Neural cell (in vitro differentiated cells): ENCODE data around the gene TADA2B. TPM values are rescaled to one million over a fixed set of nuclear protein-coding genes. Genes with fewer than 3 reads are reported as not detected.

Source experiments
- H2AFZ ChIP-seq: fragments of 200-600, 300-800 bp; sonication (generic), shearing (Covaris generic); 2 replicates; pipeline ENCODE4 v1.6.0; 2014; ENCODE audit warnings: low read depth, mild to moderate bottlenecking, antibody characterized with exemption, low read length, moderate library complexity
- H3F3A ChIP-seq: fragments of 200-600 bp; shearing (Covaris generic); 2 replicates; pipeline ENCODE4 v1.6.1; 2016; ENCODE audit warnings: mild to moderate bottlenecking, moderate library complexity, mixed read lengths, antibody characterized with exemption, low read length; ENCODE audit not compliant: insufficient read depth, poor library complexity, severe bottlenecking
- H3K27ac ChIP-seq: fragments of 200-600, 300-800 bp; sonication (generic), shearing (Covaris generic); 2 replicates; pipeline ENCODE4 v1.5.1; 2014; ENCODE audit warnings: mild to moderate bottlenecking, low read length, moderate library complexity
- H3K27me3 ChIP-seq: fragments of 300-800, 200-600 bp; sonication (generic), shearing (Covaris generic); 2 replicates; pipeline ENCODE4 v1.6.0; 2014; ENCODE audit warnings: mild to moderate bottlenecking, low read depth, low read length, moderate library complexity; ENCODE audit not compliant: insufficient read depth
- H3K36me3 ChIP-seq: fragments of 300-800, 200-600 bp; sonication (generic), shearing (Covaris generic); 2 replicates; pipeline ENCODE4 v1.5.1; 2014; ENCODE audit warnings: mild to moderate bottlenecking, antibody characterized with exemption, low read length, moderate library complexity; ENCODE audit not compliant: insufficient read depth
- H3K4me2 ChIP-seq: fragments of 300-800, 200-600 bp; sonication (generic), shearing (Covaris generic); 2 replicates; pipeline ENCODE4 v1.6.0; 2014; ENCODE audit warnings: mild to moderate bottlenecking, low read length
- H3K4me3 ChIP-seq: fragments of 300-800, 200-600 bp; sonication (generic), shearing (Covaris generic); 2 replicates; pipeline ENCODE4 v1.5.1; 2014; ENCODE audit warnings: mild to moderate bottlenecking, low read length, moderate library complexity
- H3K79me2 ChIP-seq: fragments of 200-600 bp; shearing (Covaris generic); replicated peaks from 2 replicates; pipeline ENCODE4 v1.6.0; 2014; ENCODE audit warnings: mild to moderate bottlenecking, low read length, moderate library complexity; ENCODE audit not compliant: insufficient read depth
- H3K9ac ChIP-seq: fragments of 300-800, 200-600 bp; sonication (generic), shearing (Covaris generic); 2 replicates; pipeline ENCODE4 v1.6.1; 2016; ENCODE audit warnings: mild to moderate bottlenecking, low read length, mixed read lengths
- H3K9me2 ChIP-seq: fragments of 200-600 bp; shearing (Covaris generic); 2 replicates; pipeline ENCODE4 v1.6.1; 2016; ENCODE audit warnings: mild to moderate bottlenecking, low read length, mixed read lengths; ENCODE audit not compliant: insufficient read depth
- H3K9me3 ChIP-seq: fragments of 200-600, 300-800 bp; sonication (generic), shearing (Covaris generic); 2 replicates; pipeline ENCODE4 v1.6.1; 2016; ENCODE audit warnings: mild to moderate bottlenecking, mixed run types, low read length, moderate library complexity, mixed read lengths
- H4K20me1 ChIP-seq: fragments of 200-600 bp; shearing (Covaris generic); 2 replicates; pipeline ENCODE4 v1.6.1; 2016; ENCODE audit warnings: mild to moderate bottlenecking, mixed run types; ENCODE audit not compliant: insufficient read depth
- CTCF ChIP-seq: fragments of 450-650 bp; IDR thresholded peaks from 2 replicates; pipeline ENCODE4 v1.5.1; 2014; ENCODE audit warnings: antibody characterized with exemption, mild to moderate bottlenecking, moderate library complexity; ENCODE audit not compliant: poor library complexity, severe bottlenecking
- EP300 ChIP-seq: fragments of 450-650 bp; conservative IDR thresholded peaks from 2 replicates; pipeline ENCODE4 v1.6.1; 2014; ENCODE audit warnings: antibody characterized with exemption, mild to moderate bottlenecking, moderate library complexity; ENCODE audit not compliant: poor library complexity, severe bottlenecking
- EZH2 ChIP-seq: fragments of 200-600, 300-800 bp; shearing (Covaris generic), sonication (generic); IDR thresholded peaks from 2 replicates; pipeline ENCODE4 v1.6.1; 2014; ENCODE audit warnings: antibody characterized with exemption, low read length, borderline replicate concordance, mild to moderate bottlenecking; ENCODE audit not compliant: insufficient read depth, poor library complexity, severe bottlenecking
- MXI1 ChIP-seq: fragments of 450-650 bp; conservative IDR thresholded peaks from 2 replicates; pipeline ENCODE4 v1.6.1; 2014; ENCODE audit warnings: antibody characterized with exemption, mild to moderate bottlenecking; ENCODE audit not compliant: poor library complexity, severe bottlenecking
- POLR2AphosphoS5 ChIP-seq: IDR thresholded peaks from 2 replicates; pipeline ENCODE4 v1.6.1; 2012
- RAD21 ChIP-seq: fragments of 450-650 bp; conservative IDR thresholded peaks from 2 replicates; pipeline ENCODE4 v1.6.1; 2014; ENCODE audit warnings: antibody characterized with exemption, mild to moderate bottlenecking, moderate library complexity
- SMC3 ChIP-seq: fragments of 450-650 bp; conservative IDR thresholded peaks from 2 replicates; pipeline ENCODE4 v1.6.1; 2014; ENCODE audit warnings: antibody characterized with exemption, mild to moderate bottlenecking, moderate library complexity; ENCODE audit not compliant: poor library complexity
- TAF1 ChIP-seq: IDR thresholded peaks from 2 replicates; pipeline ENCODE4 v1.6.1; 2012; ENCODE audit warnings: low read depth
- polyA plus RNA-seq: library from polyadenylated mRNA; depleted of rRNA; stranded (reverse); fragments of >200 nt; gene quantifications from 2 replicates; pipeline ENCODE4 v1.2.3, GENCODE V29; 2014
- TF ChIP-seq, protein P1 (sequence below): IDR thresholded peaks from 2 replicates; pipeline ENCODE4 v1.6.1; 2012; ENCODE audit warnings: borderline replicate concordance

TADA2B gene
- polyA plus RNA-seq, 1 donor from 2014 or later: 13.9 TPM

GRCh38 chr4:7062816-7063215 is 19.6 kb downstream of the TADA2B start:
- H4K20me1 ChIP-seq: no peaks in the 10 kb centered on the region
- no peak overlapping the region for H3K27ac ChIP-seq
- no peak overlapping the region for H3K4me2 ChIP-seq
- peaks cover 12% of the 10 kb centered on the region for H3K79me2 ChIP-seq
- TF ChIP-seq, protein P1, sequence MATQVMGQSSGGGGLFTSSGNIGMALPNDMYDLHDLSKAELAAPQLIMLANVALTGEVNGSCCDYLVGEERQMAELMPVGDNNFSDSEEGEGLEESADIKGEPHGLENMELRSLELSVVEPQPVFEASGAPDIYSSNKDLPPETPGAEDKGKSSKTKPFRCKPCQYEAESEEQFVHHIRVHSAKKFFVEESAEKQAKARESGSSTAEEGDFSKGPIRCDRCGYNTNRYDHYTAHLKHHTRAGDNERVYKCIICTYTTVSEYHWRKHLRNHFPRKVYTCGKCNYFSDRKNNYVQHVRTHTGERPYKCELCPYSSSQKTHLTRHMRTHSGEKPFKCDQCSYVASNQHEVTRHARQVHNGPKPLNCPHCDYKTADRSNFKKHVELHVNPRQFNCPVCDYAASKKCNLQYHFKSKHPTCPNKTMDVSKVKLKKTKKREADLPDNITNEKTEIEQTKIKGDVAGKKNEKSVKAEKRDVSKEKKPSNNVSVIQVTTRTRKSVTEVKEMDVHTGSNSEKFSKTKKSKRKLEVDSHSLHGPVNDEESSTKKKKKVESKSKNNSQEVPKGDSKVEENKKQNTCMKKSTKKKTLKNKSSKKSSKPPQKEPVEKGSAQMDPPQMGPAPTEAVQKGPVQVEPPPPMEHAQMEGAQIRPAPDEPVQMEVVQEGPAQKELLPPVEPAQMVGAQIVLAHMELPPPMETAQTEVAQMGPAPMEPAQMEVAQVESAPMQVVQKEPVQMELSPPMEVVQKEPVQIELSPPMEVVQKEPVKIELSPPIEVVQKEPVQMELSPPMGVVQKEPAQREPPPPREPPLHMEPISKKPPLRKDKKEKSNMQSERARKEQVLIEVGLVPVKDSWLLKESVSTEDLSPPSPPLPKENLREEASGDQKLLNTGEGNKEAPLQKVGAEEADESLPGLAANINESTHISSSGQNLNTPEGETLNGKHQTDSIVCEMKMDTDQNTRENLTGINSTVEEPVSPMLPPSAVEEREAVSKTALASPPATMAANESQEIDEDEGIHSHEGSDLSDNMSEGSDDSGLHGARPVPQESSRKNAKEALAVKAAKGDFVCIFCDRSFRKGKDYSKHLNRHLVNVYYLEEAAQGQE: no peak
- TF ChIP-seq TAF1 (no peak), SMC3 (no peak), MXI1 (no peak), POLR2AphosphoS5 (no peak), EP300 (no peak), CTCF (no peak), RAD21 (no peak), EZH2 (no peak)
- H3K27me3 ChIP-seq: no peaks in the 10 kb centered on the region
- H3K4me3 ChIP-seq: no peak overlapping the region
- no peak overlapping the region for H2AFZ ChIP-seq
- H3K36me3 ChIP-seq: peaks cover 10% of the 10 kb centered on the region
- no peaks in the 10 kb centered on the region for H3K9me3 ChIP-seq
- no peak overlapping the region for H3K9ac ChIP-seq
- H3F3A ChIP-seq: no peaks in the 10 kb centered on the region
- no peaks in the 10 kb centered on the region for H3K9me2 ChIP-seq

- Histone ChIP-seq H3K4me2 (no peak overlapping the region), H3K4me3 (no peak overlapping the region), H3K79me2 (peaks cover 12% of the 10 kb centered on the region), H3K9ac (no peak overlapping the region), H3K27me3 (no peaks in the 10 kb centered on the region), H3F3A (no peaks in the 10 kb centered on the region), H2AFZ (no peak overlapping the region), H3K9me3 (no peaks in the 10 kb centered on the region), H4K20me1 (no peaks in the 10 kb centered on the region), H3K27ac (no peak overlapping the region), H3K9me2 (no peaks in the 10 kb centered on the region), H3K36me3 (peaks cover 10% of the 10 kb centered on the region)
- TF ChIP-seq RAD21 (no peak), POLR2AphosphoS5 (no peak), SMC3 (no peak)
- TF ChIP-seq, protein P1: no peak
Observed at GRCh38 chr4:7063362-7063761, 20.2 kb downstream of the TADA2B start.
